CMK (cell line): ENCODE data around the gene TERB1.

Source experiments
- DNase-seq: peaks from one replicate; pipeline ENCODE4 v3.0.0-alpha.2; 2010; ENCODE audit warnings: low read depth

TERB1 gene

DNA sequence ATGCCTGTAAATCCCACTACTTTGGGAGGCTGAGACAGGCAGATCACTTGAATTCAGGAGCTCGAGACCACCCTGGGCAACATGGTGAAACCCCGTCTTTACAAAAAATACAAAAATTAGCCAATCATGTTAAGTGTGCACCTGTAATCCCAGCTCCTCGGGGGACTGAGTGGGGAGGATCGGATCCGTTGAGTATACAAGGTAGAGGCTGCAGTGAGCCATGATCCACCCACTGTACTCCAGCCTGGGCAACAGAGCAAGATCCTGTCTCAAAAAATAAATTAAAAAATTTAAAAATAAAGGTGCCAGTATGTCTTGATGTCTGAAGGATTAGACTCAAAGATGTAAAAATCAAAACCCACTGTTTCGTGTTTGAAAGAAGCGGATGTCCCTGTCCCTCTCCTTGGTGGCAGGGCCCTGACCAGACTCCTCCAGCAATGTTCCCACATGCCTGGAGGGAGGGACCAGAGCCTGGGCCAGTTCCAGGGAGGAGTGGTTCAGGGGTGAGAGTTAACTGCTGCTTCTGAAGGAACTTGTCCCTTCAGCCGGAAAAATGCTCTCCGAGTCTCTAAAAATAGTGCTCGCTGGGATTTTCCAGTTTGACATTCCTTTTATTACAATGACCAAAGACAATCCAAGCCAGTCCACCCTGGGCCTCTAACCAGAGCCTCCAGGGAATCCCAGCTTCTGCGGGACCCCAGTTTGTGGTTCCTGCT is 95.4 kb downstream of the TERB1 start:
- DNase-seq: no peak
